ENCODE results near the gene RALGPS2.

RALGPS2 gene

GRCh38 chr1:178970184-178970583, 245.1 kb downstream of the RALGPS2 start:
- no peak for DNase-seq
